Measurements from ENCODE around the gene CNOT4. TPM values are rescaled to one million over a fixed set of nuclear protein-coding genes. Genes with fewer than 3 reads are reported as not detected.

CNOT4 gene
- total and polyA plus RNA-seq, 2 of the 8 experiments (the other 6 are each of a cell fraction or from before 2014, with no cell fraction given) = 10.9 to 25.8 TPM

DNA sequence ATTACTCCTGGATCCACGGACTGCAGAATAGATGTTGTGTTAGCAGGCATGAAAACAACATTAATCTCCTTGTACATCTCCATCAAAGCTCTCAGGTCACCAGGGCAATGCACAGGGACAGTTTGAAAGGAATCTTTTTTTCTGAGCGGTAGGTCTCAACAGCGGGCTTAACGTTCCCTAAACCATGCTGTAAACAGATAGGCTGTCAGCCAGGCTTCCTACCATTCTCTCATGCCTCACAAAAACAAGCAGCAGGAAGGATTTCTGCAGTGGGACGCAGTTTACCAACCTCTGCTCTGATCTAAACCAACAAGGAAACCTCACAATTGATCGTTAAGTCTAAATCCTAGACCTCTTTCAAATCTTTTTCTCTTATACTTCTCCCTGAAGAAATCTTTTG, 50.8 kb downstream of the CNOT4 start:
- H2BK5ac ChIP-seq (ENCODE audit: low read depth, low read length) = no peak overlapping the region
- H3K79me2 ChIP-seq (ENCODE audit: control insufficient read depth in 1 of 2, insufficient read depth in 2 of 2, low read length in 2 of 2) = peaks cover 0 to 59% of the 10 kb centered on the region in 2 experiments; a peak in 2 of 4 replicates
- no peak overlapping the region for H4K5ac ChIP-seq (ENCODE audit: insufficient read length, low read depth, low read length)
- H3K27ac ChIP-seq (ENCODE audit: low read depth, low read length) = no peak overlapping the region
- H2BK20ac ChIP-seq (ENCODE audit: low read length) = no peak overlapping the region
- no peaks in the 10 kb centered on the region for H3K79me1 ChIP-seq (ENCODE audit: low read depth, low read length)
- H3K56ac ChIP-seq (replicated peaks; ENCODE audit: insufficient read length, low read depth, low read length) = no peak overlapping the region
- no peak overlapping the region for H4K91ac ChIP-seq (replicated peaks; ENCODE audit: insufficient read length, low read length)
- H3K36me3 ChIP-seq (ENCODE audit: control insufficient read depth in 2 of 4, insufficient read depth in 4 of 4, low read length in 3 of 4) = no peaks in the 10 kb centered on the region
- no peaks in the 10 kb centered on the region for H3K23me2 ChIP-seq (ENCODE audit: low read depth, low read length)
- no peak overlapping the region for H2BK12ac ChIP-seq (ENCODE audit: low read depth, low read length)
- FAIRE-seq = no peak
- H3K18ac ChIP-seq (ENCODE audit: extremely low read depth, low read length) = no peak overlapping the region
- no peak overlapping the region for H3K9ac ChIP-seq (replicated peaks in 1 of 4; ENCODE audit: extremely low read depth in 1 of 4, low read depth in 3 of 4, low read length in 3 of 4)
- no peak for DNase-seq (ENCODE audit: low read depth in 1 of 2, low spot score in 2 of 2)
- H3K4me2 ChIP-seq (ENCODE audit: insufficient read depth in 1 of 2, low read depth in 2 of 2, low read length in 2 of 2) = no peak overlapping the region
- no peak overlapping the region for H4K8ac ChIP-seq (ENCODE audit: extremely low read depth, insufficient read depth, low read length)
- H3K27me3 ChIP-seq (replicated peaks in 1 of 4; ENCODE audit: control insufficient read depth in 3 of 4, extremely low read depth in 1 of 4, insufficient read depth in 3 of 4, low read length in 3 of 4) = no peaks in the 10 kb centered on the region
- peaks cover 0 to 3% of the 10 kb centered on the region in 2 experiments for H4K20me1 ChIP-seq (replicated peaks in 1 of 2; ENCODE audit: control insufficient read depth in 1 of 2, insufficient read depth in 2 of 2, low read length in 2 of 2)
- 83% methylated on average over 6 of the region's 6 CpGs; no CpG with 5 or more reads in 1 of the 2 experiments for whole genome bisulfite sequencing, 2 experiments (ENCODE audit: extremely low coverage in 1 of 2, insufficient coverage in 1 of 2, insufficient read length in 1 of 2, insufficient replicate concordance in 2 of 2, low coverage in 1 of 2, low lambda C conversion rate in 2 of 2, missing lambda C conversion rate in 1 of 2)
- H3K4me1 ChIP-seq (replicated peaks in 1 of 4; ENCODE audit: control insufficient read depth in 3 of 4, insufficient read depth in 4 of 4, low read length in 3 of 4) = peaks cover 0 to 4% (median 0%) of the 10 kb centered on the region in 4 experiments; a peak in 1 of 7 replicates
- no peak overlapping the region for H3K4me3 ChIP-seq (ENCODE audit: extremely low read depth in 1 of 4, insufficient read depth in 2 of 4, low read depth in 3 of 4, low read length in 4 of 4)
- no peak overlapping the region for H2AK5ac ChIP-seq (ENCODE audit: low read depth, low read length)
- H3K9me3 ChIP-seq (ENCODE audit: insufficient read depth in 2 of 2, low read depth in 1 of 2, low read length in 1 of 2) = no peaks in the 10 kb centered on the region
- H2AFZ ChIP-seq (ENCODE audit: low read length) = no peak overlapping the region
- no peak overlapping the region for H3K23ac ChIP-seq (ENCODE audit: insufficient read length)
- H2BK15ac ChIP-seq (ENCODE audit: low read length) = no peak overlapping the region
- CTCF ChIA-PET (ENCODE audit: partially characterized antibody) = interaction anchor here (1.1 kb wide), 1 partner anchor 186 kb away, joined by 3 read pairs; no protein-coding TSS in a partner anchor
- H2BK120ac ChIP-seq (replicated peaks; ENCODE audit: low read depth, low read length) = no peak overlapping the region
- no peak overlapping the region for H3K4ac ChIP-seq (replicated peaks; ENCODE audit: insufficient read length, low read depth, low read length)
- POLR2A ChIA-PET (ENCODE audit: partially characterized antibody) = interaction anchor here (1.5 kb wide), 1 partner anchor 11 kb away, joined by 4 read pairs; no protein-coding TSS in a partner anchor
- no peak overlapping the region for H3K14ac ChIP-seq (ENCODE audit: insufficient read length)
- TF ChIP-seq CTBP2 (IDR thresholded peaks at IDR 0.05; ENCODE audit: borderline replicate concordance, insufficient read depth, insufficient read length, low read length) (no peak), GABPA (IDR thresholded peaks at IDR 0.05; ENCODE audit: borderline replicate concordance, insufficient read depth, low read length) (no peak), RNF2 (IDR thresholded peaks at IDR 0.05; ENCODE audit: borderline replicate concordance, low read depth, low read length, missing control alignments, poor library complexity, severe bottlenecking) (no peak), SRF (IDR thresholded peaks at IDR 0.05; ENCODE audit: low read depth, low read length) (no peak), HDAC2 (IDR thresholded peaks at IDR 0.05; ENCODE audit: borderline replicate concordance in 1 of 2, low read depth in 2 of 2, low read length in 2 of 2) (no peak), TAF1 (IDR thresholded peaks at IDR 0.05; ENCODE audit: low read depth, low read length) (no peak), POLR2A (IDR thresholded peaks at IDR 0.05; ENCODE audit: control extremely low read depth in 1 of 2, low read depth in 2 of 2, low read length in 2 of 2) (no peak), YY1 (IDR thresholded peaks at IDR 0.05; ENCODE audit: low read depth, low read length) (no peak), RFX5 (IDR thresholded peaks at IDR 0.05; ENCODE audit: borderline replicate concordance, low read depth, low read length) (no peak), SAP30 (IDR thresholded peaks at IDR 0.05; ENCODE audit: insufficient read depth, insufficient replicate concordance, low read length) (no peak), CBX5 (IDR thresholded peaks at IDR 0.05; ENCODE audit: low read depth, low read length) (no peak), BCL11A (IDR thresholded peaks at IDR 0.05; ENCODE audit: low read depth in 2 of 2, low read length in 2 of 2) (no peak)
- TF ChIP-seq, protein P1, sequence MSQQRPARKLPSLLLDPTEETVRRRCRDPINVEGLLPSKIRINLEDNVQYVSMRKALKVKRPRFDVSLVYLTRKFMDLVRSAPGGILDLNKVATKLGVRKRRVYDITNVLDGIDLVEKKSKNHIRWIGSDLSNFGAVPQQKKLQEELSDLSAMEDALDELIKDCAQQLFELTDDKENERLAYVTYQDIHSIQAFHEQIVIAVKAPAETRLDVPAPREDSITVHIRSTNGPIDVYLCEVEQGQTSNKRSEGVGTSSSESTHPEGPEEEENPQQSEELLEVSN (IDR thresholded peaks at IDR 0.05) = no peak
